CD4-positive, alpha-beta T cell (primary cell): ENCODE measurements around the gene ARL5A. TPM values are rescaled to one million over a fixed set of nuclear protein-coding genes. Genes with fewer than 3 reads are reported as not detected.

Experiments used
- ATAC-seq: fragments of 200-7000 bp; cut with Tn5 transposase; one replicate; pipeline ENCODE4 v1.10.0; 2022; ENCODE audit warnings: mild to moderate bottlenecking; ENCODE audit not compliant: poor library complexity
- CTCF ChIA-PET: fragments of 350-600 bp; sonication (Branson Sonifier 250); formaldehyde crosslinking; loops from one replicate; lab custom pipeline; 2021; ENCODE audit warnings: antibody characterized with exemption, inconsistent platforms; lab: Charles Lee
- POLR2A ChIA-PET: fragments of 350-600 bp; sonication (Branson Sonifier 250); formaldehyde crosslinking; loops from one replicate; lab custom pipeline; 2021; ENCODE audit warnings: antibody characterized with exemption, inconsistent platforms; lab: Charles Lee
- DNase-seq, 14 experiments: peaks; one replicate each; pipeline ENCODE4 v3.0.0-alpha.2; 2013 to 2020; ENCODE audit warnings: mixed read lengths in 2 of 14
- H3K27ac ChIP-seq, 2 donors: one replicate each; pipeline versions ENCODE4 v1.5.1 to v1.7.0; 2013; ENCODE audit warnings: low read length in 2 of 2, low read depth in 1 of 2, mild to moderate bottlenecking in 1 of 2
- H3K27me3 ChIP-seq, 2 experiments: 1 replicate in 1 of 2; 2 replicates in 1 of 2; pipeline versions ENCODE4 v1.6.1 to v1.7.0; 2013; ENCODE audit warnings: low read length in 2 of 2, control low read depth in 1 of 2, mild to moderate bottlenecking in 1 of 2, moderate library complexity in 1 of 2; ENCODE audit not compliant: insufficient read depth in 2 of 2, control insufficient read depth in 1 of 2
- H3K36me3 ChIP-seq: one replicate; pipeline ENCODE4 v1.6.1; 2013; ENCODE audit warnings: low read length, control low read depth; ENCODE audit not compliant: insufficient read depth
- H3K4me1 ChIP-seq: one replicate; pipeline ENCODE4 v1.6.1; 2013; ENCODE audit warnings: low read length, control low read depth; ENCODE audit not compliant: insufficient read depth
- H3K4me3 ChIP-seq: one replicate; pipeline ENCODE4 v1.5.1; 2013; ENCODE audit warnings: mild to moderate bottlenecking, low read length, moderate library complexity
- H3K9me3 ChIP-seq, 2 experiments: 1 replicate in 1 of 2; 2 replicates in 1 of 2; pipeline versions ENCODE4 v1.6.1 to v1.7.0; 2013; ENCODE audit warnings: low read length in 2 of 2, mild to moderate bottlenecking in 2 of 2, control low read depth in 1 of 2, moderate library complexity in 1 of 2; ENCODE audit not compliant: control insufficient read depth in 1 of 2, insufficient read depth in 1 of 2
- H3K27ac Mint-ChIP-seq: one replicate; pipeline ENCODE4 v1.8.0; 2020; ENCODE audit warnings: mixed read lengths
- H3K27me3 Mint-ChIP-seq: one replicate; pipeline ENCODE4 v1.8.0; 2021; ENCODE audit warnings: mixed read lengths
- H3K36me3 Mint-ChIP-seq: one replicate; pipeline ENCODE4 v1.8.0; 2021; ENCODE audit warnings: low read depth, mixed read lengths
- H3K4me1 Mint-ChIP-seq: one replicate; pipeline ENCODE4 v1.8.0; 2021; ENCODE audit warnings: low read depth, mixed read lengths
- H3K4me3 Mint-ChIP-seq: one replicate; pipeline ENCODE4 v1.8.0; 2020; ENCODE audit warnings: mild to moderate bottlenecking, mixed read lengths
- H3K9me3 Mint-ChIP-seq: one replicate; pipeline ENCODE4 v1.8.0; 2020; ENCODE audit warnings: mixed read lengths
- CTCF ChIP-seq: fragments of 200-600 bp; IDR thresholded peaks from one replicate; pipeline ENCODE4 v1.8.0; 2022; ENCODE audit warnings: antibody characterized with exemption, mild to moderate bottlenecking
- intact Hi-C, 2 experiments: fragments of 100-400 bp; cut with DNase I in 1 of 2; cut with micrococcal nuclease in 1 of 2; formaldehyde crosslinking; loops; one replicate each; pipeline versions ENCODE4 v1.15.1 to v1.9.0; 2023 to 2025; cut with DNase I, micrococcal nuclease
- total RNA-seq, 174 experiments: library from RNA in 2 of 174; stranded (reverse) in 2 of 174; gene quantifications; one replicate each; pipeline ENCODE4 v1.2.3 and lab custom pipeline; 2021 to 2026

ARL5A gene
- total RNA-seq, 2 experiments from 2014 or later, result 16.9 to 20.5 TPM

GRCh38 chr2:151777935-151778334, 50.3 kb downstream of the ARL5A start:
- no peak for TF ChIP-seq CTCF
- peaks cover 2% of the 10 kb centered on the region for H3K9me3 Mint-ChIP-seq
- CTCF ChIA-PET, result no interaction called here

GRCh38 chr2:151777487-151777886, 50.7 kb downstream of the ARL5A start:
- Mint-ChIP-seq H3K36me3 (peaks cover 63% of the 10 kb centered on the region), H3K4me1 (no peaks in the 10 kb centered on the region), H3K4me3 (no peak overlapping the region), H3K27me3 (no peaks in the 10 kb centered on the region), H3K9me3 (peaks cover 2% of the 10 kb centered on the region), H3K27ac (no peak overlapping the region)
- Histone ChIP-seq H3K4me1 (no peaks in the 10 kb centered on the region), H3K9me3 (no peaks in the 10 kb centered on the region), H3K4me3 (no peak overlapping the region), H3K27me3 (no peaks in the 10 kb centered on the region), H3K27ac (no peak overlapping the region), H3K36me3 (peaks cover 3% of the 10 kb centered on the region)
- ATAC-seq (no peak), DNase-seq (no peak)
- intact Hi-C loops, result no loop called here
- POLR2A ChIA-PET, result no interaction called here
- CTCF ChIA-PET, result no interaction called here
- TF ChIP-seq CTCF, result no peak

More at GRCh38 chr2:151777935-151778334, 50.3 kb downstream of the ARL5A start:
- Mint-ChIP-seq H3K36me3 (peaks cover 67% of the 10 kb centered on the region), H3K4me1 (no peaks in the 10 kb centered on the region), H3K27ac (no peak overlapping the region), H3K4me3 (no peak overlapping the region), H3K27me3 (no peaks in the 10 kb centered on the region)
- intact Hi-C loops, result no loop called here
- POLR2A ChIA-PET, result no interaction called here
- Histone ChIP-seq H3K27me3 (no peaks in the 10 kb centered on the region), H3K9me3 (no peaks in the 10 kb centered on the region), H3K36me3 (peaks cover 3% of the 10 kb centered on the region), H3K4me3 (no peak overlapping the region), H3K27ac (no peak overlapping the region), H3K4me1 (no peaks in the 10 kb centered on the region)
- DNase-seq, result no peak
- no peak for ATAC-seq

- Histone ChIP-seq H3K27ac (no peak overlapping the region), H3K4me1 (no peaks in the 10 kb centered on the region), H3K4me3 (no peak overlapping the region), H3K9me3 (no peaks in the 10 kb centered on the region), H3K27me3 (no peaks in the 10 kb centered on the region), H3K36me3 (no peaks in the 10 kb centered on the region)
- DNase-seq, result no peak
- Mint-ChIP-seq H3K4me1 (no peaks in the 10 kb centered on the region), H3K4me3 (no peak overlapping the region), H3K9me3 (peaks cover 2% of the 10 kb centered on the region), H3K36me3 (peaks cover 58% of the 10 kb centered on the region), H3K27ac (no peak overlapping the region), H3K27me3 (no peaks in the 10 kb centered on the region)
- no peak for TF ChIP-seq CTCF
- no peak for ATAC-seq
- POLR2A ChIA-PET, result no interaction called here
- intact Hi-C loops, result no loop called here
- CTCF ChIA-PET, result no interaction called here
Measured at GRCh38 chr2:151776367-151776766, 51.9 kb downstream of the ARL5A start.
